ENCODE measurements around the gene RNASEH2A. TPM values are rescaled to one million over a fixed set of nuclear protein-coding genes. Genes with fewer than 3 reads are reported as not detected.

The RNASEH2A gene
- total and polyA plus RNA-seq, 2 of the 13 experiments (the other 11 are each of a cell fraction or from before 2014, with no cell fraction given): 25.1 to 35.8 TPM

DNA sequence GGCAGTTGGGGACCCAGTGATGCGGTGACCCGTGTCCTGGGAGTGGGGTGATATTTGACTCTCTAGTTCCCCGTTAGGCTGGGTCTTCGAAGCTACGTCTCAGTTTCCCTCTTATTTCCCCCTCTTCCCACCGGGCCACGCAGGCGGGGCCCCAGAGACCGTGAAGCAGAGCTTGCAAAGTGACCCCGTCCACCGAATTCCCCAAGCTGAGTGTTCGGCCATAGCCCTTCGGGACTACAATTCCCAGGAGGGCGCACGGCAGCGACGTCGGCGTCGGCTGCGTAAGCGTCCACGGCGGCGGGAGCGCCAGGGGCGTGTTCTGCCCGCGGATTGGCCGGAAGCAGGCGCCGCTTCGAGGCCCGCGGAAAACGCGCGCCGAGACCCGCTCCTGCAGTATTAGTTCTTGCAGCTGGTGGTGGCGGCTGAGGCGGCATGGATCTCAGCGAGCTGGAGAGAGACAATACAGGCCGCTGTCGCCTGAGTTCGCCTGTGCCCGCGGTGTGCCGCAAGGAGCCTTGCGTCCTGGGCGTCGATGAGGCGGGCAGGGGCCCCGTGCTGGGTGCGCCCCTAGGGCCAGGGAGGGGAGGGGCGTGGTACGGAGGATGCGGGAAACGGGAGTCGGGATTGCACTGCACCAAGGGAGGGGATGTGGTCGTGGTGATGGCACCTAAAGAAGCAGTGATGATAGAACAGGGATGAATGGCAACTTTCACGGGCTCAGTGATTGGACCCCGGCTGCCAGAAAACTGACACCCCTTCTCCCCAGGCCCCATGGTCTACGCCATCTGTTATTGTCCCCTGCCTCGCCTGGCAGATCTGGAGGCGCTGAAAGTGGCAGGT is at the start of gene RNASEH2A (continued):
- no peak for TF ChIP-seq ZNF326 (CRISPR knock-in tag; IDR thresholded peaks at IDR 0.05; ENCODE audit: borderline replicate concordance)
- TF ChIP-seq, protein P1, sequence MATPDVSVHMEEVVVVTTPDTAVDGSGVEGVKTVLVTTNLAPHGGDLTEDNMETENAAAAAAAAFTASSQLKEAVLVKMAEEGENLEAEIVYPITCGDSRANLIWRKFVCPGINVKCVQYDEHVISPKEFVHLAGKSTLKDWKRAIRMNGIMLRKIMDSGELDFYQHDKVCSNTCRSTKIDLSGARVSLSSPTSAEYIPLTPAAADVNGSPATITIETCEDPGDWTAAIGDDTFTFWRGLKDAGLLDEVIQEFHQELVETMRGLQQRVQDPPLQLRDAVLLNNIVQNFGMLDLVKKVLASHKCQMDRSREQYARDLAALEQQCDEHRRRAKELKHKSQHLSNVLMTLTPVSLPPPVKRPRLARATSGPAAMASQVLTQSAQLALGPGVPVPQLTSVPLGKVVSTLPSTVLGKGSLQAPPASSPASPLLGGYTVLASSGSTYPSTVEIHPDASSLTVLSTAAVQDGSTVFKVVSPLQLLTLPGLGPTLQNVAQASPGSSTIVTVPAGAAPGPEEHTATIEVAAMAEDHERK (CRISPR knock-in tag; IDR thresholded peaks at IDR 0.05; ENCODE audit: low read depth): peak; percentile 100
- no peak for TF ChIP-seq NFE2L1 (CRISPR knock-in tag; IDR thresholded peaks at IDR 0.05; ENCODE audit: borderline replicate concordance)
- TF ChIP-seq, protein P2, sequence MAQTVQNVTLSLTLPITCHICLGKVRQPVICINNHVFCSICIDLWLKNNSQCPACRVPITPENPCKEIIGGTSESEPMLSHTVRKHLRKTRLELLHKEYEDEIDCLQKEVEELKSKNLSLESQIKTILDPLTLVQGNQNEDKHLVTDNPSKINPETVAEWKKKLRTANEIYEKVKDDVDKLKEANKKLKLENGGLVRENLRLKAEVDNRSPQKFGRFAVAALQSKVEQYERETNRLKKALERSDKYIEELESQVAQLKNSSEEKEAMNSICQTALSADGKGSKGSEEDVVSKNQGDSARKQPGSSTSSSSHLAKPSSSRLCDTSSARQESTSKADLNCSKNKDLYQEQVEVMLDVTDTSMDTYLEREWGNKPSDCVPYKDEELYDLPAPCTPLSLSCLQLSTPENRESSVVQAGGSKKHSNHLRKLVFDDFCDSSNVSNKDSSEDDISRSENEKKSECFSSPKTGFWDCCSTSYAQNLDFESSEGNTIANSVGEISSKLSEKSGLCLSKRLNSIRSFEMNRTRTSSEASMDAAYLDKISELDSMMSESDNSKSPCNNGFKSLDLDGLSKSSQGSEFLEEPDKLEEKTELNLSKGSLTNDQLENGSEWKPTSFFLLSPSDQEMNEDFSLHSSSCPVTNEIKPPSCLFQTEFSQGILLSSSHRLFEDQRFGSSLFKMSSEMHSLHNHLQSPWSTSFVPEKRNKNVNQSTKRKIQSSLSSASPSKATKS (CRISPR knock-in tag; IDR thresholded peaks at IDR 0.05): no peak
- TF ChIP-seq ZNF34 (CRISPR knock-in tag; IDR thresholded peaks at IDR 0.05; ENCODE audit: borderline replicate concordance): 0 out of 2 replicates have a peak, but pooled peaks have one; percentile 62
- no peak for TF ChIP-seq SYNCRIP (IDR thresholded peaks at IDR 0.05; ENCODE audit: insufficient read depth, low read depth, low read length)
- TF ChIP-seq, protein P3, sequence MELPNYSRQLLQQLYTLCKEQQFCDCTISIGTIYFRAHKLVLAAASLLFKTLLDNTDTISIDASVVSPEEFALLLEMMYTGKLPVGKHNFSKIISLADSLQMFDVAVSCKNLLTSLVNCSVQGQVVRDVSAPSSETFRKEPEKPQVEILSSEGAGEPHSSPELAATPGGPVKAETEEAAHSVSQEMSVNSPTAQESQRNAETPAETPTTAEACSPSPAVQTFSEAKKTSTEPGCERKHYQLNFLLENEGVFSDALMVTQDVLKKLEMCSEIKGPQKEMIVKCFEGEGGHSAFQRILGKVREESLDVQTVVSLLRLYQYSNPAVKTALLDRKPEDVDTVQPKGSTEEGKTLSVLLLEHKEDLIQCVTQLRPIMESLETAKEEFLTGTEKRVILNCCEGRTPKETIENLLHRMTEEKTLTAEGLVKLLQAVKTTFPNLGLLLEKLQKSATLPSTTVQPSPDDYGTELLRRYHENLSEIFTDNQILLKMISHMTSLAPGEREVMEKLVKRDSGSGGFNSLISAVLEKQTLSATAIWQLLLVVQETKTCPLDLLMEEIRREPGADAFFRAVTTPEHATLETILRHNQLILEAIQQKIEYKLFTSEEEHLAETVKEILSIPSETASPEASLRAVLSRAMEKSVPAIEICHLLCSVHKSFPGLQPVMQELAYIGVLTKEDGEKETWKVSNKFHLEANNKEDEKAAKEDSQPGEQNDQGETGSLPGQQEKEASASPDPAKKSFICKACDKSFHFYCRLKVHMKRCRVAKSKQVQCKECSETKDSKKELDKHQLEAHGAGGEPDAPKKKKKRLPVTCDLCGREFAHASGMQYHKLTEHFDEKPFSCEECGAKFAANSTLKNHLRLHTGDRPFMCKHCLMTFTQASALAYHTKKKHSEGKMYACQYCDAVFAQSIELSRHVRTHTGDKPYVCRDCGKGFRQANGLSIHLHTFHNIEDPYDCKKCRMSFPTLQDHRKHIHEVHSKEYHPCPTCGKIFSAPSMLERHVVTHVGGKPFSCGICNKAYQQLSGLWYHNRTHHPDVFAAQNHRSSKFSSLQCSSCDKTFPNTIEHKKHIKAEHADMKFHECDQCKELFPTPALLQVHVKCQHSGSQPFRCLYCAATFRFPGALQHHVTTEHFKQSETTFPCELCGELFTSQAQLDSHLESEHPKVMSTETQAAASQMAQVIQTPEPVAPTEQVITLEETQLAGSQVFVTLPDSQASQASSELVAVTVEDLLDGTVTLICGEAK (IDR thresholded peaks at IDR 0.05): no peak
- TF ChIP-seq, protein P3 (CRISPR knock-in tag; IDR thresholded peaks at IDR 0.05): peak; percentile 44; the same call in 1 of the 2 replicates
- TF ChIP-seq MZF1 (CRISPR knock-in tag; IDR thresholded peaks at IDR 0.05; ENCODE audit: borderline replicate concordance): no peak
- TF ChIP-seq, protein P4, sequence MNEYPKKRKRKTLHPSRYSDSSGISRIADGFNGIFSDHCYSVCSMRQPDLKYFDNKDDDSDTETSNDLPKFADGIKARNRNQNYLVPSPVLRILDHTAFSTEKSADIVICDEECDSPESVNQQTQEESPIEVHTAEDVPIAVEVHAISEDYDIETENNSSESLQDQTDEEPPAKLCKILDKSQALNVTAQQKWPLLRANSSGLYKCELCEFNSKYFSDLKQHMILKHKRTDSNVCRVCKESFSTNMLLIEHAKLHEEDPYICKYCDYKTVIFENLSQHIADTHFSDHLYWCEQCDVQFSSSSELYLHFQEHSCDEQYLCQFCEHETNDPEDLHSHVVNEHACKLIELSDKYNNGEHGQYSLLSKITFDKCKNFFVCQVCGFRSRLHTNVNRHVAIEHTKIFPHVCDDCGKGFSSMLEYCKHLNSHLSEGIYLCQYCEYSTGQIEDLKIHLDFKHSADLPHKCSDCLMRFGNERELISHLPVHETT (CRISPR knock-in tag; conservative IDR thresholded peaks at IDR 0.05): no peak; the same call in 1 of the 2 replicates
- peak; percentile 66; the same call in 1 of the 2 replicates for TF ChIP-seq ZNF598 (CRISPR knock-in tag; IDR thresholded peaks at IDR 0.05; ENCODE audit: borderline replicate concordance)
- TF ChIP-seq NFATC3 (CRISPR knock-in tag; IDR thresholded peaks at IDR 0.05): no peak
- peak; percentile 65; the same call in 1 of the 2 replicates for TF ChIP-seq ZSCAN31 (CRISPR knock-in tag; IDR thresholded peaks at IDR 0.05; ENCODE audit: low read depth)
